Memory B cell (primary cell): ENCODE data around the gene CD79A.
A peak's percentile ranks its signal among the peaks of the same experiment; 100 is the strongest.
"Not testable (repeated sequence)": the region's sequence is repeated elsewhere in the genome, so short reads cannot be mapped to it uniquely, and the experiment has no call there.

Experiments
- ATAC-seq: fragments of 150-1000 bp; cut with Tn5 transposase; 2 replicates; pipeline ENCODE4 v1.10.0; 2021; ENCODE audit warnings: low read depth, mild to moderate bottlenecking, moderate library complexity
- DNase-seq, 2 donors: peaks; one replicate each; pipeline ENCODE4 v3.0.0; 2022; ENCODE audit warnings: low spot score in 2 of 2
- H3K27ac Mint-ChIP-seq: one replicate; pipeline ENCODE4 v1.8.0; 2022; ENCODE audit warnings: mild to moderate bottlenecking, moderate library complexity, mixed read lengths
- H3K27me3 Mint-ChIP-seq: one replicate; pipeline ENCODE4 v1.8.0; 2022; ENCODE audit warnings: mixed read lengths
- H3K36me3 Mint-ChIP-seq: one replicate; pipeline ENCODE4 v1.8.0; 2022; ENCODE audit warnings: mild to moderate bottlenecking, mixed read lengths
- H3K4me1 Mint-ChIP-seq: one replicate; pipeline ENCODE4 v1.8.0; 2022; ENCODE audit warnings: mixed read lengths
- H3K4me3 Mint-ChIP-seq: one replicate; pipeline ENCODE4 v1.8.0; 2022; ENCODE audit warnings: mild to moderate bottlenecking, moderate library complexity, mixed read lengths
- H3K9me3 Mint-ChIP-seq: one replicate; pipeline ENCODE4 v1.8.0; 2022; ENCODE audit warnings: mixed read lengths

CD79A gene

GRCh38 chr19:41870401-41870873, 6.6 kb upstream of the CD79A start:
- Mint-ChIP-seq H3K4me3 (peak overlapping the region; percentile 29), H3K27me3 (no peaks in the 10 kb centered on the region), H3K36me3 (peaks cover 13% of the 10 kb centered on the region), H3K27ac (peak overlapping the region; percentile 93), H3K9me3 (no peaks in the 10 kb centered on the region), H3K4me1 (peaks cover 47% of the 10 kb centered on the region)
- ATAC-seq (no peak), DNase-seq (no peak)

- no peaks in the 10 kb centered on the region for H3K9me3 Mint-ChIP-seq
- H3K27ac Mint-ChIP-seq: peak overlapping the region; percentile 93
- peaks cover 13% of the 10 kb centered on the region for H3K36me3 Mint-ChIP-seq
- H3K27me3 Mint-ChIP-seq: no peaks in the 10 kb centered on the region
- H3K4me3 Mint-ChIP-seq: peak overlapping the region; percentile 65
- DNase-seq (peak; percentile 43 to 45), ATAC-seq (peak; percentile 38)
- H3K4me1 Mint-ChIP-seq: peaks cover 48% of the 10 kb centered on the region
These were observed 5.3 kb upstream of the CD79A start for GRCh38 chr19:41871573-41872383.

GRCh38 chr19:41872384-41872774, 4.7 kb upstream of the CD79A start:
- no peak for DNase-seq
- Mint-ChIP-seq H3K4me3 (peak overlapping the region; percentile 44), H3K36me3 (peaks cover 16% of the 10 kb centered on the region), H3K27me3 (no peaks in the 10 kb centered on the region), H3K4me1 (peaks cover 48% of the 10 kb centered on the region), H3K27ac (no peak overlapping the region), H3K9me3 (no peaks in the 10 kb centered on the region)
- no peak for ATAC-seq

GRCh38 chr19:41872775-41873647, 4.1 kb upstream of the CD79A start:
- H3K27me3 Mint-ChIP-seq: no peaks in the 10 kb centered on the region
- peaks cover 20% of the 10 kb centered on the region for H3K36me3 Mint-ChIP-seq
- peak overlapping the region; percentile 45 for H3K4me3 Mint-ChIP-seq
- no peak for ATAC-seq
- H3K27ac Mint-ChIP-seq: peak overlapping the region; percentile 89
- peaks cover 44% of the 10 kb centered on the region for H3K4me1 Mint-ChIP-seq
- peak; percentile 63 to 72 for DNase-seq
- H3K9me3 Mint-ChIP-seq: no peaks in the 10 kb centered on the region

- not testable (repeated sequence) for ATAC-seq, H3K27me3 Mint-ChIP-seq, H3K9me3 Mint-ChIP-seq, DNase-seq
- Mint-ChIP-seq H3K36me3 (peaks cover 31% of the 10 kb centered on the region), H3K4me1 (peaks cover 38% of the 10 kb centered on the region), H3K4me3 (peak overlapping the region; percentile 100), H3K27ac (peak overlapping the region; percentile 99)
These were observed 1.1 kb upstream of the CD79A start for GRCh38 chr19:41875973-41876372.

- ATAC-seq (no peak), DNase-seq (no peak)
- no peaks in the 10 kb centered on the region for H3K27me3 Mint-ChIP-seq
- peak overlapping the region; percentile 99 for H3K27ac Mint-ChIP-seq
- peaks cover 39% of the 10 kb centered on the region for H3K36me3 Mint-ChIP-seq
- peak overlapping the region; percentile 100 for H3K4me3 Mint-ChIP-seq
- H3K9me3 Mint-ChIP-seq: no peaks in the 10 kb centered on the region
- H3K4me1 Mint-ChIP-seq: peaks cover 31% of the 10 kb centered on the region
These were observed 1.1 kb downstream of the CD79A start for GRCh38 chr19:41877916-41878905.

- H3K4me3 Mint-ChIP-seq: peak overlapping the region; percentile 100
- ATAC-seq: no peak
- H3K36me3 Mint-ChIP-seq: peaks cover 43% of the 10 kb centered on the region
- DNase-seq: no peak
- H3K9me3 Mint-ChIP-seq: no peaks in the 10 kb centered on the region
- peak overlapping the region; percentile 99 for H3K27ac Mint-ChIP-seq
- no peaks in the 10 kb centered on the region for H3K27me3 Mint-ChIP-seq
- H3K4me1 Mint-ChIP-seq: peaks cover 35% of the 10 kb centered on the region
These were observed 2.0 kb downstream of the CD79A start for GRCh38 chr19:41879080-41879479.

GRCh38 chr19:41879670-41880328, 2.7 kb downstream of the CD79A start:
- ATAC-seq (no peak), DNase-seq (no peak)
- peak overlapping the region; percentile 99 for H3K27ac Mint-ChIP-seq
- peak overlapping the region; percentile 100 for H3K4me3 Mint-ChIP-seq
- no peaks in the 10 kb centered on the region for H3K9me3 Mint-ChIP-seq
- H3K4me1 Mint-ChIP-seq: peaks cover 37% of the 10 kb centered on the region
- no peaks in the 10 kb centered on the region for H3K27me3 Mint-ChIP-seq
- H3K36me3 Mint-ChIP-seq: peaks cover 43% of the 10 kb centered on the region

- H3K27ac Mint-ChIP-seq: peak overlapping the region; percentile 99
- H3K9me3 Mint-ChIP-seq: no peaks in the 10 kb centered on the region
- H3K4me3 Mint-ChIP-seq: peak overlapping the region; percentile 100
- H3K27me3 Mint-ChIP-seq: no peaks in the 10 kb centered on the region
- H3K4me1 Mint-ChIP-seq: peaks cover 42% of the 10 kb centered on the region
- DNase-seq (no peak), ATAC-seq (no peak)
- H3K36me3 Mint-ChIP-seq: peaks cover 43% of the 10 kb centered on the region
These were observed 3.2 kb downstream of the CD79A start for GRCh38 chr19:41880329-41880708.

- Mint-ChIP-seq H3K27ac (peak within 1 kb of the TSS; percentile 96), H3K9me3 (no peaks in the 10 kb centered on the region), H3K4me3 (peak within 1 kb of the TSS; percentile 98), H3K36me3 (peaks cover 40% of the 10 kb centered on the region), H3K27me3 (no peaks in the 10 kb centered on the region), H3K4me1 (peaks cover 54% of the 10 kb centered on the region)
- DNase-seq (peak; percentile 50 to 74), ATAC-seq (peak; percentile 20)
These were observed 5.7 kb downstream of the CD79A start, which contains the start of gene ARHGEF1 for GRCh38 chr19:41882568-41883462. Gene ARHGEF1 (plus strand): TSS chr19:41883184. CDS start chr19:41888083, 4,899 bp downstream.

- Mint-ChIP-seq H3K4me1 (peaks cover 59% of the 10 kb centered on the region), H3K27me3 (no peaks in the 10 kb centered on the region), H3K9me3 (no peaks in the 10 kb centered on the region), H3K36me3 (peaks cover 37% of the 10 kb centered on the region), H3K27ac (peak overlapping the region; percentile 96), H3K4me3 (peak overlapping the region; percentile 98)
- DNase-seq: no peak
- peak; percentile 0 for ATAC-seq
These were observed 6.4 kb downstream of the CD79A start for GRCh38 chr19:41883463-41883820.
